GM19467 (cell line): Measurements from ENCODE around the gene MPRIP.
"Not testable (repeated sequence)": the region's sequence is repeated elsewhere in the genome, so short reads cannot be mapped to it uniquely, and the experiment has no call there.

ENCODE experiments used
- ATAC-seq: cut with Tn5 transposase; IDR thresholded peaks from one replicate; pipeline ENCODE4 v1.9.1; 2021; ENCODE audit warnings: mild to moderate bottlenecking, moderate library complexity; ENCODE audit not compliant: unreplicated experiment

The MPRIP gene

GRCh38 chr17:17125136-17126084 is 83.2 kb downstream of the MPRIP start:
- no peak for ATAC-seq

- ATAC-seq, result no peak
Measured at GRCh38 chr17:17126131-17127110, 84.2 kb downstream of the MPRIP start.

GRCh38 chr17:17127156-17127555 is 84.9 kb downstream of the MPRIP start:
- no peak for ATAC-seq

GRCh38 chr17:17127730-17128291 is 85.6 kb downstream of the MPRIP start:
- ATAC-seq, result no peak

- ATAC-seq, result no peak
Measured at GRCh38 chr17:17128476-17129075, 86.3 kb downstream of the MPRIP start.

- no peak for ATAC-seq
Measured at GRCh38 chr17:17129466-17129865, 87.2 kb downstream of the MPRIP start.

- no peak for ATAC-seq
Measured at GRCh38 chr17:17130077-17130844, 88.0 kb downstream of the MPRIP start.

- ATAC-seq, result no peak
Measured at GRCh38 chr17:17131839-17132238, 89.6 kb downstream of the MPRIP start.

GRCh38 chr17:17132746-17133145 is 90.5 kb downstream of the MPRIP start:
- ATAC-seq, result no peak

GRCh38 chr17:17134051-17134956 is 92.0 kb downstream of the MPRIP start:
- no peak for ATAC-seq

GRCh38 chr17:17134957-17135333 is 92.7 kb downstream of the MPRIP start:
- ATAC-seq, result no peak

- not testable (repeated sequence) for ATAC-seq
Measured at GRCh38 chr17:17136221-17136620, 94.0 kb downstream of the MPRIP start.

GRCh38 chr17:17137731-17138585 is 95.7 kb downstream of the MPRIP start:
- no peak for ATAC-seq

GRCh38 chr17:17139972-17140589 is 97.8 kb downstream of the MPRIP start:
- ATAC-seq, result no peak

- no peak for ATAC-seq
Measured at GRCh38 chr17:17140590-17140980, 98.3 kb downstream of the MPRIP start.

- ATAC-seq, result no peak
Measured at GRCh38 chr17:17141279-17141678, 99.0 kb downstream of the MPRIP start.

GRCh38 chr17:17141860-17142552 is 99.7 kb downstream of the MPRIP start:
- ATAC-seq, result no peak
